GM21447 (cell line): ENCODE data around the gene ADCY7.
"Not testable (repeated sequence)": the region's sequence is repeated elsewhere in the genome, so short reads cannot be mapped to it uniquely, and the experiment has no call there.

Experiments
- ATAC-seq: cut with Tn5 transposase; IDR thresholded peaks from one replicate; pipeline ENCODE4 v1.9.1; 2021; ENCODE audit not compliant: unreplicated experiment

Gene ADCY7

DNA sequence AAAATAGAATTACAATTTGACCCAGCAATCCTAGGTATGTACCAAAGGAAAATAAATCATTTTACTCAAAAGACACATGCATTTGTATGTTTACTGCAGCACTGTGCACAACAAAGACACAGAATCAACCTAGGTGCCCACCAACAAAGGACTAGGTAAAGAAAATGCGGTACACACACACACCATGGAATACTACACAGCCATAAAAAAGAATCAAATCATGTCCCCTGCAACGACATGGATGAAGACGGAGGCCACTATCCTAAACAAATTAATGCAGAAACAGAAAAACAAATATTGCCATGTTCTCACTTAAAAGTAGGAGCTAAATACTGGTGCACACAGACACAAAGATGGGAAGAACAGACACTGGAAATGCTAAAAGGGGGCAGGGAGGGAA is 66.2 kb downstream of the ADCY7 start:
- ATAC-seq, result no peak

DNA sequence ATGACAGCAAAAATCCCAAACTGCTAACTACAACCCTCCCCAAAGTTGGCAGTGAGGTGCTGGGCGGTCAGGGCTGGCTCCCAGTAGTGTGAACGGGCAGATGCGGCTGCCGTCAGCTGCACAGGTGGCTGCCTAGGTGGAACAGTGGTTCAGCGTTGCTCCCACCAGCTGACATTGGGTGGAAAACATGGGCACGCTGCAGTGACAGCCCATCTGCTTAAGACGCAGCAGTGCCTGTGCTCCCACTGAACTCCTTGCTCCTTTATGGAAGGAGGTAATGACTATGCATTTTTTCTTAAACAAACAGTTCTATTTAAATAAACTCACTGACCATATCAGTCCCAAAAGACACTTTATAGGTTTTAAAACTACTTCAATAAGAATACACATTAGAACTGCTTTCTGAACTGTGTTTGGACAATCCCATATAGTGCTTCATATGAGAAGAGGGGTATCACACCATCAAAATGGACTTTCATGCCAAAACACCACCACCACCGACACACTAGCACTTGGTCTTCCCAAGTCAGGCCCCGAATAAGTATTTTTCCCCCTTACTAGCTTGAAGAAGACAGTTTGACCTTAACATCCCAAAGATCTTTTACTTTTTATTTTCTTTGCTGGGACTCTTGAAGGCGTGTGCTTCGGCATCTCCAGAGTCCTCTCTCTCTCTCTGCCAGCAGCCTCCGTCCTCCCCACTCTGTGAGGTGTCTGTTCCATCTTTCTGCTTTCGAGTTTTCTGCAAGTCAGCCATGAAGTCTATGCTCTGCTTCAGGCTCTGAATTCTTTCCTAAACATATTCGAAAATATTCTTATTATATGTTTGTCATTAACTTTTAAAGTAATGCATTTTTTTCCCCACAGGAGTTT is 68.0 kb downstream of the ADCY7 start:
- no peak for ATAC-seq

DNA sequence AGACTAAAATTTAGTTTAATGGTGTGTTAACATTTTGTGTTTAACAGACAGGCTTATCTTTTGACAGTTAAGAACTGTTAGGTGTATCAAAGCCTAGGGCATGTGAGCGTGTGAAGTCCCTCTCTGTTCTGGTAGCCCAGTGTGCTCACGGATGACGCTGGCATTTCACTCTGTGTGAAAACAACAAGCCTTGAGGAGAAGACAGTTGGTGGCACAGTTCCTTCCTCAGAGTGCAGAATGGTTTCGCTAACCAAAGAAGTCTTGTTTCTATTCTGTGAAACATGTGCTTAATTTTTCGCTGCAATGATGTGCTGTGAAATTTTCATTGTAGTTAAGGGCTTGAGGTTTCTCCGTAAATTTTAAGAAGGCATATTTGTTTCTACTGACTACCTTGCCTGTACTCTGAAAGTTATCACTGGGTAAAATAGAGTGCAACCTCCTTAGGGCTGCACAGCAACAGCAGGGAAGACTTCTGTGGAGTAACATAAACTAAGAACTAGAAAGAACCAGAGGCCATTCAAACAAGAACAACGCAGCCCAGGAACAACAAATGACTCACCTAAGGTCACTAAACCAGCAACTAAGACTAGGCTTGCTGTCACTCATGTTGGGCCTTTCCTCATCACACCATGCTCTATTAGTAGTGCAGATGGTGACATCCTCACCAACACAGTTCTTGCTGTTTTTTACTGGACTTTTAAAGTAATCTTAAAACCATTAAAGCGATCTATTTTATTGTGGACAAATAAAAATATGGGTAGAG is 69.0 kb downstream of the ADCY7 start:
- ATAC-seq, result peak; percentile 81

DNA sequence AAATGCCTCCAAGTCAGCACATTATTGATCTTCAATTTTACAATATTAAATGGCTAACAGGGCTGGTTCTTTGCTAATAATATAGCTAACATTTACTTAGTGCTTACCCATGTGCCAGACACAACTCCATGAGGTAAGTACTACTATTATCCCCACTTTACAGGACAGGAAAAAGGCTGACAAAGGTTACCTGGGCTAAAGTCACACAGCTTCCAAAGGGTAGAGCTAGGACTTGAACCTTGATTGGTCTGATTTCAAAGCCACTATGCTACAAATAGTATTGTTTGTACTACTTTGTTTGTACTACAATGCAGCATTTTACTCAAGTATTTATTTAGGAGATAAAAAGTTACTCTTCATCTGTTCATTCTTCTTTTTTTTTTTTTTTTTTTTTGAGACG is 70.5 kb downstream of the ADCY7 start:
- ATAC-seq, result no peak

DNA sequence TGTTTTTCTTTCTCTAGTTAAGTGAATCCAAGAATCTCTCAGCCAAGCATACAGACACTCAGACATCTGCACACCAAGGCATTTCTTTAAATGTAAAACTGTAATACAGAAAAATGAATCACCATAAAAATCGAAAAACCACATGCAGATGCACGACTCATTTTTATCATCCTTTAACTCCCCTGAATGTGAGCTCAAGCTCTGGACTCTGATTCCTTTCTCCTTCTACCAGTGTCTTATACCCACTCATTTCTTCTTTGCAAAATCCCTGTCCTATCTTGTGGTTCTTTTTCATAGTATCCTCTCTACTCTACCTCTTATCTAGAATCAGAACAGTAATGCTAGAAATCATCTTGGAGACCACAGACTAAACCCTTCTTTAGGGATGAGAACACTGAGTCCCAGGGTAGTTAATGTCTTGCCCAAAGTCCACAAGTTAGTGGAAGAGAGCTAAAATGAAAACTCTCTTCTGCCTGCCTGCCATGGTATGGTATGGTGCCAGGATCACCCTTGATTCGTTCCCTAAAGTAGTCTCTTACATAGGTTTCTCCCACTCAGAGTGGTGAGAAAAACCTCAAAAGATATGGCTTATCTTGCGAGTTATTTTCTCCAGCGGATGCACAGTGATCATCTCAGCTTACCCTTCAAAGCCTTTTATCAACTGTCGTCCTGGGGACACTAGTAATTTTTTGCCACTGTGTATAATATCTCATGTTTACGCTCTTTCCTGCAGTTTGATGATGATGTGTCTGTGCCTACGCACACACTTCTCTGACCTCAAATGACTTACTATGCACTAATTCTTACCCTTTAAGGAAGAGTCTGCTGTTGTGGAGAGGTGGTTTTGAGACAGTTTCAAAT is 72.2 kb downstream of the ADCY7 start:
- ATAC-seq, result no peak

DNA sequence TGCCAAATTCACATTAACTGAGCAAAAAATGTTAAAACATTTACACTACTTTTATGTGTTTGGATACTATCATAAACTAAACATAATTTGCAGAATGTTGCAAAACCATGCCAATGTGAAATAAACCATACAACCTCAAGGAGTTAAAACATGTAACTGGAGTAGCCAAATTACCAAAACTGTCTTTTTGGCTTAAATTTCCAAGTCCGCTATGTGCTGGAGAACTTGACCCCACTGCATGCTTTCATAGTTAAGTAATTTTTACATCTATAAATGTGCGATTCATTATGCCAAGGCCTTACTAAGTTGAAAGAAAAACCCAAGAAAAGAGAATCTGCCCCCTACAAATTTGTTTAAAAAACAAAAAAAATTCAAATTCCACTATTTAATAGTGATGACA is 74.2 kb downstream of the ADCY7 start:
- no peak for ATAC-seq

DNA sequence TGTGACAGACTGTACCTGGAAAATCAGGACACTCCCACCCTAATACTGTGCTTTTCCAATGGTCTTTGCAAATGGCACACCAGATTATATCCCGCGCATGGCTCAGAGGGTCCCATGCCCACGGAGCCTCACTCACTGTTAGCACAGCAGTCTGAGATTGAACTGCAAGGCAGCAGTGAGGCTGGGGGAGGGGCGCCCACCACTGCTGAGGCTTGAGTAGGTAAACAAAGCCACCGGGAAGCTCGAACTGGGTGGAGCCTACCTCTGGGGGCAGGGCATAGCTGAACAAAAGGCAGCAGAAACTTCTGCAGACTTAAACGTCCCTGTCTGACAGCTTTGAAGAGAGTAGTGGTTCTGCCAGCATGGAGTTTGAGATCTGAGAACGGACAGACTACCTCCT is 77.2 kb downstream of the ADCY7 start:
- not testable (repeated sequence) for ATAC-seq

DNA sequence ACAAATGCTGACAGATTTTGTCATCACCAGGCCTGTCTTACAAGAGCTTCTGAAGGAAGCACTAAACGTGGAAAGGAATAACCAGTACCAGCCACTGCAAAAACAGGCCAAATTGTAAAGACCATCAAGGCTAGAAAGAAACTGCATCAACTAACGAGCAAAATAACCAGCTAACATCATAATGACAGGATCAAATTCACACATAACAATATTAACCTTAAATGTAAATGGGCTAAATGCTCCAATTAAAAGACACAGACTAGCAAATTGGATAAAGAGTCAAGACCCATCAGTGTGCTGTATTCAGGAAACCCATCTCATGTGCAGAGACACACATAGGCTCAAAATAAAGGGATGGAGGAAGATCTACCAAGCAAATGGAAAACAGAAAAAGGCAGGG is 78.9 kb downstream of the ADCY7 start:
- ATAC-seq, result not testable (repeated sequence)

DNA sequence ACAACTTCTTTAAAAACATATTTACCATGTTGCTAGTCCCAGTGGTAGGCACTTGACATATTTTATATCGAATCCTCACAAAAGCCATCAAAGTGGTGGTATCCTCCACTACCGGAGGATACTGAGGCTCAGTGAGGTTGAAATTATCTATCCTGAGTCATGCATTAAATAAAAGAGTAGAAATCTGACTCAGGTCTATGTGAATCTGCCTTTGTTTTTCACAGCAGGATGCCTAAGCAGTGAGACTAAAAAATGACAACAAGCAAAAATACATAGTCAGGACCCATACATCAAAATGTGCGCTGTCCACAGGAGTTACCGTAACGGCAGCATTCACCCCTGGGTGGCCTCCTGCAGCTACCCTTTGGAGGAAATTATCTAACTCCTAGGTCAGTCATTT is 84.8 kb downstream of the ADCY7 start:
- no peak for ATAC-seq

DNA sequence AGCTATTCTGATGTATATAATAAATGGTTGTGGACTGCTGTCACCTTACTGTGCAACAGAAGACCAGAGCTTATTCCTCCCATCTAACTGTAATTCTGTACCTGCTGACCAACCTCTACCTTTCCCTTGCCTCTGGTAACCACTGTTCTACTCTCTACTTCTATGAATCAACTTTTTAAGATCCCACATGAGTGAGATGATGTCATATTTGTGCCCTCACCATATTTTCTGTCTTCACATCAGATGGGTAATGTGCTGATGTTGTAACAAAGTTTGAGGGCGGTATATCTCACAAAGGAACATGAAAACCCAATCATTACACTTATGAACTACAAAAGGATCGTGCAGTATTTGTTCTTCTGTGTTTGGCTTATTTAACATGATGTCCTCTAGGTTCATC is 85.6 kb downstream of the ADCY7 start:
- ATAC-seq, result no peak

DNA sequence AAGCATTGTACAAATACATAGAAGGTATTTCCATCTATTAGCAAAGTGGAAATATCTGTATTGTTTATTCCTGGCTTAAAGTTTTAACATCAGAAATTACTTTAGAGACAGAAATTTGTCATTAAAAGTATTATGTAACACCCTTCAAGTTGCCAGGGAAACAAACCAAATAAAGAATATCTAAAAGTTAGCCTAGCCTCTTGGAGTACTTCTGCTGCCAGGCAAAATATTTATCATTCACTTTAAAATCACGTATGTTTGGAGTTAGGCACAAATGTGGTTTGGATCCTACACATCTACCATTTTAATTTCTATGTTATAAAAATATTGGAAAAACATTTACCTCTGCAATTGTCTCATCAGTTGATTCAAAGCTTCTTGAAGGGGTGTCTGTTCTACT is 87.7 kb downstream of the ADCY7 start:
- ATAC-seq, result no peak

DNA sequence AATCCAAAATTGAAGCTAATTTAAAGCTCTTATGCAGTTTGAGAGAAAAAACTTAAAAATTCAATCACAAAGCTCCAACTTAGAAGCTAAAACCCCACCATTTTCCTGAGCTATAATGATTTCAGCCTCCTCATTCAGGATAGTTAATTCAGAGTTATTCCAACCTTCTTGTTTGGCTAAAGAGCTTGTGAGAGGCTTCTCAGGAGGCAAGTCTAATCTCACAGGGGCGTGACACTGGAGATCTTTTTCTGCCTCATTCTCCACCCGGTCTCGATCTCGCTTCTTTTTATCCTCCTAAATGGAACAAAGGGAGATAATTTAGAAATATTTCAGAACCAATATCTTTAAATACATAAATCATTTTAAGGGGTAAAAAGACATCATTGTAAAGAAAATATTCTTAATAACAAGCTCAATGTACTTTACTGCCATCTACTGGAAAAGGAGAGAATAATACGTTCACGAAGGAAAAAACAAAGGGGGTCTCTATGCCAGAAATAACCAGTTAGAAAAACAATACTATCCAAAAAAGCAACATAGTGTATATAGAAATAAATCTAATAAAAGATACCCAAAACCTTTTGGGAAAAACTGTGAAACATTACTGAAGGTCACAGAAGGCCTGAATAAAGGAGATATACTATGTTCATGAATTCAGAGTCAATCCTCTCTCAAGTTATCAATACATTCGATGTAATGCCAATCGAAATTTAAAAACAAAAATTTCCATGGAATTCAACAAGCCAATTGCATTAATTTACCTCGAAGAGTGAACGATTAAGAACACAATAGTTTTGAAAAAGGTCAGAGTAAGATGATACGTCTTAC is 88.5 kb downstream of the ADCY7 start:
- ATAC-seq, result no peak

DNA sequence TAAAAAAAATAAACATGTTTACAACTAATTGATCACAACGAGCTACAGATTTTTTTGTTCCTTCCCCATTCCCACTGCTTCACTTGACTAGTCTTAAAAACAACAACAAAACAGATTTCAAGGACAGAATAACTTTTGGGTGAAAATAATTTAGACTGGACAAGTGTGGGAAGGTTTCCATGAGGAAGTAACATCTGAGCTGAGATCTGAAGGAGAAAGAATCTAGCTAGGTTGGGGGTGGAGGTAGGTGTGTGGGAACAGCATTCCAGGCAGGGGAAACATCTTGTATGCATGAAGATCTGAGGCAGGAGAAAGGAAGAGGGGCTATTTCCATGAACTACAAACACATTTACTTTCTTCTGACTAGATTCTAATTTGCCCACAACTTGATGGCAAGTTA is 93.3 kb downstream of the ADCY7 start:
- ATAC-seq, result no peak

DNA sequence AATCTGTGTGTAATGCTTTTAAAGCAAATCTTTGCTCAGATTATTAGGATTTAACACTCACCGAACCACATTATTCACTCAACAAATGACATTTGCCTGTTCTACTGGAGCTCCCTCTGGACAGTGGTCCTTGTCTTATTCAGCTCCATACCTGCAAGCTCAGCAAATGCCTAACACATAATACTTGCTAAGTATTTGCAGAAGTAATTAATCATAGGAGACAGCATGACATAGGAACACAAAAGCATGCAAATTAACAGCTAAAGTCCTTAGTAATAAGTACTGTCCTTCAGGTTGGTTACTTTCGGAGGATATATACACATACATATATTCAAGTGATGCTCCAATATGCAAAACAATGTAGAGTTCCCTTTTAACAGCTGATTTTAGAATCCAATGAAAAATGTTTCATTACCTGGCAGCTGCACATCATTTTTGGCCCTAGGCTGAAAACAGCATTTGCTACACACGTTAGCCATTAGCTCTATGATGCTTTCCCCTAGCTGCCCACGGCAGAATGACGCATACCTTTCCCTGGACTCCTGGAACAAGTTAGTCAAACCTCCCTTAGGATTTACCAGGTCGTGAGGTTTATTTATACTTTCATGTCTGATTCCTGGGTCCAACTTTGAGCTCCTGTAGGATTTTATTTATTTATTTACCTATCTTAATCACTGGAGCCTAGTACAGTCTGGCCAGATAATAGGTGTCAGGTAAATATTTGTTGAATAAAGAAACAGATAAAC is 93.9 kb downstream of the ADCY7 start:
- no peak for ATAC-seq

DNA sequence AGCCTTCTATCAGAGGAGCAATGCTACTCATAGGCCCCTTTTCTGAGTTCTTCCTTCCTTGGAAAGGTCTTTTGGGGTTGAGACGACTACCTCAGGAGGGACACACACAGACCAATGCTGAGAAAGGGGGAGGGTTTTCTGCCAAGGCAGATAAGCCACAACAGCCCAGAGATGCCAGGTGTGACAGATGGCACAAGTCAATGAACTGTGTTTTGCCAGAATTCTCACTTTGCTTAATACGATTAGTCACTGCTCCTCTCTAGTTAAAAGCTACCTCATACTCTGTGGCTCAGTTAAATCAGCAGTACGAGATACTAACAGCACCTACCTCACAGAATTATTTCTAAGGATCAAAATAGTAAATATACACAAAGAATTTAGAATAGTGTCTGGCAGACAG is 94.4 kb downstream of the ADCY7 start:
- ATAC-seq, result no peak

DNA sequence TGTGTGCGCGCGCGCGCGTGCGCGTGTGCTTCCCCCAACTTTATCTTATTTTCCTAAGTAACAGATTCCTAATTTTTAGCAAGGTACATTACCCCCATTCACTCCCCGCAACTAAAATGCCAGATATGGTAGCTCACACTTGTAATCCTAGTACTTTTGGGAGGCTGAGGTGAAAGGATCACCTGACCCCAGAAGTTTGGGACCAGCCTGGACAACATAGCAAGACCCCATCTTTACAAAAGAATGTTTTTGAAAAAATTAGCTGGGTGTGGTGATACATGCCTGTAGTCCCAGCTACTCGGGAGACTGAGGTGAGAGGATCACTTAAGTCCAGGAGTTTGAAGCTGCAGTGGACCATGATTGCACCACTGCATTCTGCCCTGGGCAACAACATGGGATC is 97.3 kb downstream of the ADCY7 start:
- no peak for ATAC-seq

DNA sequence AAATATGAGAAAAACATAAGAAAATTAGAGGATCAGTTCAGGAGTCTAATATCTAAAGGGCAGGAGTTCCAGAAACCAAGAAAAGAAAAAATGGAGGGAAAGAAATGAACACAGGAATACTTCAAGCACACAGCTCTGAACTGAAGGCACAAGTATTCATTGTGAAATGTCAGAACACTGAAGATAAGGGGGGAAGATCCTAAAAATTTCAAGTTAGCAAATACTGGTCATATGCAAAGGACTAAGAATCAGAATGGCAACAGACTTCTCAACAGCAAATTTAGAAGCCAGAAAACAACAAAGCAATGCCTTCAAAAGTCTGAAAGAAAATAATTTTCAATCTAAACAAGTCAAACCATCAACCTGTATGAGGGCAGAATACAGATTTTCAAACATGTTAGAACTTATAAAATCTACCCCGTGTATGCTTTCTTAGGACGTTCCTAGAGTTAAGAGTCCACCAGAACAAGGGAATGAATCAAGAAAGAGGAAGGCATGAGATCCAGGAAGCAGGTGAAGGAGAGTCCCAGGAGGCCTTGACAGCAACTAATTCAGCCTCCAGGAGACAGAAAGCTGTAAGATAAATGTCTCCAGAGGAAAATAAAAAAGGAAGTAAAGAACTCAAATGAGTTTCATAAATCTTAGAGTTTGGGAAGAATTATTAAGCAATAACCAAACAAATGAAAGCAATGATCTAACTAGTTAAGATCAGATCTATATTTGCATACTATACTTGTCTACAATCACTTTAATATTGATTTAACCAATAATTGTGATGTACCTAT is 99.6 kb downstream of the ADCY7 start:
- no peak for ATAC-seq
